CD14-positive monocyte (primary cell): Measurements from ENCODE around the gene PTPN18. TPM values are rescaled to one million over a fixed set of nuclear protein-coding genes. Genes with fewer than 3 reads are reported as not detected.

Experiments used
- DNase-seq, 3 donors: peaks; one replicate each; pipeline ENCODE4 v3.0.0-alpha.2; 2011 to 2022
- H2AFZ ChIP-seq: 2 replicates; pipeline ENCODE4 v1.6.0; 2012; ENCODE audit warnings: mild to moderate bottlenecking, low read depth, low read length, inconsistent platforms; ENCODE audit not compliant: insufficient read depth, poor library complexity, severe bottlenecking
- H3K27ac ChIP-seq, 2 donors: 1 replicate in 1 of 2; 2 replicates in 1 of 2; pipeline ENCODE4 v1.5.1; 2012 to 2013; ENCODE audit warnings: low read length in 2 of 2, control low read depth in 1 of 2, inconsistent platforms in 1 of 2, low read depth in 1 of 2, mild to moderate bottlenecking in 1 of 2
- H3K27me3 ChIP-seq, 2 donors: one replicate each; pipeline versions ENCODE4 v1.6.0 to v1.6.1; 2011 to 2013; ENCODE audit warnings: low read length in 2 of 2; ENCODE audit not compliant: control insufficient read depth in 2 of 2, insufficient read depth in 2 of 2
- H3K36me3 ChIP-seq, 2 donors: replicated peaks in 1 of 2; 1 replicate in 1 of 2; 2 replicates in 1 of 2; pipeline versions ENCODE4 v1.5.1 to v1.6.1; 2012 to 2013; ENCODE audit warnings: low read length in 2 of 2, control low read depth in 1 of 2, inconsistent platforms in 1 of 2, mild to moderate bottlenecking in 1 of 2; ENCODE audit not compliant: insufficient read depth in 2 of 2, control insufficient read depth in 1 of 2
- H3K4me1 ChIP-seq, 2 donors: 1 replicate in 1 of 2; 2 replicates in 1 of 2; pipeline versions ENCODE4 v1.5.1 to v1.6.1; 2012 to 2013; ENCODE audit warnings: low read length in 2 of 2, control low read depth in 1 of 2, inconsistent platforms in 1 of 2, mild to moderate bottlenecking in 1 of 2, moderate library complexity in 1 of 2; ENCODE audit not compliant: insufficient read depth in 2 of 2, control insufficient read depth in 1 of 2
- H3K4me2 ChIP-seq: replicated peaks from 2 replicates; pipeline ENCODE3; 2012; ENCODE audit warnings: low read length, moderate library complexity, mild to moderate bottlenecking; ENCODE audit not compliant: poor library complexity, severe bottlenecking; ENCODE audit errors: extremely low read depth
- H3K4me3 ChIP-seq, 3 experiments: fragments of 200-600 bp in 1 of 3; sonication (generic) in 1 of 3; replicated peaks in 1 of 3; 1 replicate in 2 of 3; 2 replicates in 1 of 3; pipeline ENCODE4 v1.5.1; 2011 to 2013; ENCODE audit warnings: low read length in 3 of 3, mild to moderate bottlenecking in 3 of 3, control low read depth in 2 of 3, low read depth in 2 of 3, inconsistent platforms in 1 of 3, moderate library complexity in 1 of 3
- H3K79me2 ChIP-seq: 2 replicates; pipeline ENCODE4 v1.6.0; 2012; ENCODE audit warnings: mild to moderate bottlenecking, control low read depth, inconsistent platforms, low read length, moderate library complexity; ENCODE audit not compliant: insufficient read depth
- H3K9ac ChIP-seq: 2 replicates; pipeline ENCODE4 v1.6.0; 2017; ENCODE audit warnings: low read length, mild to moderate bottlenecking; ENCODE audit not compliant: insufficient read depth, poor library complexity, severe bottlenecking
- H3K9me3 ChIP-seq, 2 donors: replicated peaks in 1 of 2; 1 replicate in 1 of 2; 2 replicates in 1 of 2; pipeline versions ENCODE4 v1.5.1 to v1.6.1; 2012 to 2013; ENCODE audit warnings: low read length in 2 of 2, control low read depth in 1 of 2; ENCODE audit not compliant: control insufficient read depth in 1 of 2, insufficient read depth in 1 of 2
- H4K20me1 ChIP-seq: 2 replicates; pipeline ENCODE4 v1.6.0; 2012; ENCODE audit warnings: mild to moderate bottlenecking, low read length, control low read depth, moderate library complexity; ENCODE audit not compliant: insufficient read depth
- H3K27ac Mint-ChIP-seq, 7 donors: one replicate each; pipeline ENCODE4 v1.8.0; 2020; ENCODE audit warnings: mild to moderate bottlenecking in 7 of 7, mixed read lengths in 7 of 7, moderate library complexity in 6 of 7, inconsistent platforms in 2 of 7
- H3K27me3 Mint-ChIP-seq, 3 donors: one replicate each; pipeline ENCODE4 v1.8.0; 2021 to 2022; ENCODE audit warnings: low read depth in 3 of 3, mild to moderate bottlenecking in 3 of 3, mixed read lengths in 3 of 3, moderate library complexity in 3 of 3, inconsistent platforms in 1 of 3
- H3K36me3 Mint-ChIP-seq, 2 donors: one replicate each; pipeline ENCODE4 v1.8.0; 2020; ENCODE audit warnings: mixed read lengths in 2 of 2, inconsistent platforms in 1 of 2, mild to moderate bottlenecking in 1 of 2
- H3K4me1 Mint-ChIP-seq: one replicate; pipeline ENCODE4 v1.8.0; 2020; ENCODE audit warnings: mild to moderate bottlenecking, mixed read lengths
- H3K4me3 Mint-ChIP-seq, 2 donors: one replicate each; pipeline ENCODE4 v1.8.0; 2020; ENCODE audit warnings: mild to moderate bottlenecking in 2 of 2, mixed read lengths in 2 of 2, moderate library complexity in 1 of 2
- H3K9me3 Mint-ChIP-seq, 7 donors: one replicate each; pipeline ENCODE4 v1.8.0; 2020 to 2022; ENCODE audit warnings: mixed read lengths in 7 of 7, mild to moderate bottlenecking in 6 of 7, moderate library complexity in 6 of 7, inconsistent platforms in 2 of 7
- CTCF ChIP-seq: fragments of 200-600 bp; IDR thresholded peaks from one replicate; pipeline ENCODE4 v1.8.0; 2022; ENCODE audit warnings: antibody characterized with exemption, mild to moderate bottlenecking
- WGBS: methylation state at CpG from one replicate; pipeline ENCODE4 v1.1.5; 2013; ENCODE audit warnings: missing lambda C conversion rate; ENCODE audit not compliant: insufficient coverage; 5-methylcytosine and 5-hydroxymethylcytosine counted together
- intact Hi-C, 2 donors: fragments of 100-400 bp; cut with micrococcal nuclease; formaldehyde crosslinking; loops; one replicate each; pipeline versions ENCODE4 v1.15.0 to v1.15.1; 2023
- polyA plus RNA-seq, 3 donors: library from polyadenylated mRNA; depleted of rRNA in 1 of 3; unstranded in 2 of 3; stranded (reverse) in 1 of 3; fragments of 300-500 nt in 2 of 3; fragments of >200 nt in 1 of 3; fragmentation: Illumina TruSeq in 2 of 3; gene quantifications; 1 replicate in 2 of 3; 2 replicates in 1 of 3; pipeline ENCODE4 v1.2.3, GENCODE V29; 2012 to 2021

Gene PTPN18
- polyA plus RNA-seq, 3 donors = 72.2 to 365 (median 102) TPM

DNA sequence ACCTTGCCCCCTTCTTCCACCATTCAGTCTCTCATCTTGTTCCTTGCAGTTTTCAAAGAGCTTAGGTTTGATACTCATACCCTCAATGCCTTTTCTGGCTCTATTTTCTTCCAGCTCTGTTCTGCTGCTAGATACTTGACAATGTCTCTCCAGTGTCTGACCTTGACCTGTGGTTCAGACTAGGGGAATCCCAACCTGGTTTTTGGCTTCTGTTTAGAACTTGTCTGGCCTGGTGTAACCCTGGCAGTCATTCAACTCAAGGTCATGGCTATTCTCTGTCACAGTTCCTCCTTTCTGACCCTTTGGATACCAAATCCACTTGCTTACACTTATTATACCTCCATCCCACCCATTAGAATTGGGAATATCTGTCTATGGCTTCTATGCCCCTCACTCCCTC, 45.0 kb upstream of the PTPN18 start:
- intact Hi-C loops = no loop called here
- H3K27ac ChIP-seq = no peak overlapping the region
- no peaks in the 10 kb centered on the region for H3K36me3 ChIP-seq
- no peaks in the 10 kb centered on the region for H3K9me3 ChIP-seq
- Mint-ChIP-seq H3K4me1 (no peaks in the 10 kb centered on the region), H3K4me3 (no peak overlapping the region), H3K27me3 (peaks cover 1 to 14% (median 3%) of the 10 kb centered on the region in 3 donors), H3K9me3 (peaks cover 0 to 3% (median 0%) of the 10 kb centered on the region in 7 donors), H3K27ac (no peak overlapping the region), H3K36me3 (no peaks in the 10 kb centered on the region)
- TF ChIP-seq CTCF = no peak
- H3K4me3 ChIP-seq = no peak overlapping the region
- no peak overlapping the region for H3K9ac ChIP-seq
- no peak for DNase-seq
- H3K4me2 ChIP-seq = no peak overlapping the region
- H2AFZ ChIP-seq = no peak overlapping the region
- no peaks in the 10 kb centered on the region for H4K20me1 ChIP-seq
- H3K79me2 ChIP-seq = no peaks in the 10 kb centered on the region
- H3K27me3 ChIP-seq = no peaks in the 10 kb centered on the region
- H3K4me1 ChIP-seq = no peaks in the 10 kb centered on the region

GRCh38 chr2:130313812-130314334, 42.0 kb upstream of the PTPN18 start:
- no peak for DNase-seq
- no peak overlapping the region for H3K4me2 ChIP-seq
- H4K20me1 ChIP-seq = no peaks in the 10 kb centered on the region
- H2AFZ ChIP-seq = no peak overlapping the region
- H3K36me3 ChIP-seq = no peaks in the 10 kb centered on the region
- no peaks in the 10 kb centered on the region for H3K79me2 ChIP-seq
- Mint-ChIP-seq H3K4me3 (no peak overlapping the region), H3K27me3 (peaks cover 1 to 8% (median 6%) of the 10 kb centered on the region in 3 donors), H3K9me3 (peaks cover 0 to 2% (median 0%) of the 10 kb centered on the region in 7 donors), H3K27ac (no peak overlapping the region), H3K36me3 (no peaks in the 10 kb centered on the region), H3K4me1 (no peaks in the 10 kb centered on the region)
- no peak for TF ChIP-seq CTCF
- intact Hi-C loops = no loop called here
- H3K4me1 ChIP-seq = no peaks in the 10 kb centered on the region
- H3K27me3 ChIP-seq = no peaks in the 10 kb centered on the region
- no peaks in the 10 kb centered on the region for H3K9me3 ChIP-seq
- H3K27ac ChIP-seq = no peak overlapping the region
- H3K4me3 ChIP-seq = no peak overlapping the region
- no peak overlapping the region for H3K9ac ChIP-seq
- WGBS = 88% methylated on average over 12 of the region's 12 CpGs
